GM19397 (cell line): ENCODE results near the gene MSI2.
A peak's percentile ranks its signal among the peaks of the same experiment; 100 is the strongest.

Experiments
- ATAC-seq: cut with Tn5 transposase; IDR thresholded peaks from one replicate; pipeline ENCODE4 v1.9.1; 2021; ENCODE audit warnings: mild to moderate bottlenecking, moderate library complexity; ENCODE audit not compliant: unreplicated experiment

MSI2 gene

DNA sequence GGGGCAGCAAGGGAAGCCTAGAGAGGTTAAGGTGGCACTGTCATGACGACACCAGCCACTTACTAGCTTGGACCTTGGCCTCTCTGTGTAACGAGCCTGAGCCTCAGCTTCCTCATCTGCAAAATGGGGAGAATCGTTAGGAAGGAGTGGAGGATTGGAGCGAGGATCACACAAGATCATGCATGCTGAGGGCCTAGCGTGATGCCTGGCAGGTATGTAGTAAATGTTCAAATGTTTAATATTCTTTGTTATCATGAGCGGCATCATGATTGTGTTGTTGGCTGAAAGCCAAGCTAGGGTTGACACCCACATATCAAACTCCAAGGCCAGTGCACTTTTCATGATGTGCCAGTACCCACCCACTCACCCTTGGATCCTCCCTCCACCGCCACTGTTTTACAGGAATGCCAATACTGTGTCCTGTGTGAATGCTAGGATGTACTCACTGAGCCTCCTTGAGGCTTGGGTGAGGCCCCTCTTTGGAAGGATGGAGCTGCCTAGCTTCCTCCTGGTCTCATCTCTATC is 192.5 kb downstream of the MSI2 start:
- no peak for ATAC-seq

DNA sequence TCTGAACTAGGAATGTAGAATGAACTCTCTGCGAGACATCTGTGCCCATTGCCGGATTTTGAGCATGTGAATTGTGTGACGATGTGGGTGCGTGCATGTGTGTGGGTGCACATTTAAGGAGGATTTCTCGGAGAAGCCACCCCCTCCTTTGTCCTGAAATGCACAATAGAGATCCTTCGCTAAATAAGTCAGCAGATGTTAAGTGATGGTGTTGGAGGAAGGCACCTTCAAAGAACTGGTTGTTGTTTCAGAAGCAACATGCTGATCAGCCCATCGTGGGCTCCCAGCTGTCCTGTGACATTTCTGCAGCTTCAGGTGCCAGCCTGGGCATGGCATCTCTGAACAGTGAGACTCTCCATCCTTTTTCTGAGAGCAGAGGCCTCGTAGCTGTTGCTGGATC is 194.9 kb downstream of the MSI2 start:
- no peak for ATAC-seq

- ATAC-seq: no peak
These were observed 195.3 kb downstream of the MSI2 start for GRCh38 chr17:57451643-57452042.

DNA sequence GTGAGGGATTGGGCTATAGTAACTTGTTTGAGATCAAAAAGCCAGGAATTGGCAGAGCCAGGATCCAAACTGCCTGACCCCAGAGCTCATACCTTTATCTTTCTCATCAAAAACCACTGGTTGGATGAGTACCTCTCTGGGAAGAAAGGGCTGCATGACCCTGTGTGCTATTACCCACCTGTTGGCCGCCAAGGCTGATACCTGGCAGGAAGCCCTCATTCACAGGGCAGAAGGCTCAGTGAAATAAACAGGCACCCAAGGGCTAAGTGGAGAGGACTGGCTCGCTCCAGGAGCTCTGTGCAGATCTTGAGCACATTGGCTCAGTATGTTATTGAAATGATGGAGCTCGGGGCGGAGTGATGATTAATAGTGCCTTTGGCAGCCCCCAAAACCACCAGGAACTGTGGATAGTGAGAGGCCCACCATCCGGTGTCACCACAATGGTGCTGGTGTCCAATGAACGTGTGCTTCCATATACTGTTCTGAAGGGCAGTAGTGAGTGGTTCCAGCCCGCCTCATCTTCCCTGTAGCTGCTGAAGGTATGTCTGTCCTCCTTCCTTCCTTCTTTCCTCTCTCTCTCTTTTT is 197.6 kb downstream of the MSI2 start:
- ATAC-seq: no peak

GRCh38 chr17:57454729-57455062 is 198.4 kb downstream of the MSI2 start:
- no peak for ATAC-seq

GRCh38 chr17:57455063-57455914 is 199.0 kb downstream of the MSI2 start:
- peak; percentile 73 for ATAC-seq

GRCh38 chr17:57456622-57457021 is 200.3 kb downstream of the MSI2 start:
- no peak for ATAC-seq

DNA sequence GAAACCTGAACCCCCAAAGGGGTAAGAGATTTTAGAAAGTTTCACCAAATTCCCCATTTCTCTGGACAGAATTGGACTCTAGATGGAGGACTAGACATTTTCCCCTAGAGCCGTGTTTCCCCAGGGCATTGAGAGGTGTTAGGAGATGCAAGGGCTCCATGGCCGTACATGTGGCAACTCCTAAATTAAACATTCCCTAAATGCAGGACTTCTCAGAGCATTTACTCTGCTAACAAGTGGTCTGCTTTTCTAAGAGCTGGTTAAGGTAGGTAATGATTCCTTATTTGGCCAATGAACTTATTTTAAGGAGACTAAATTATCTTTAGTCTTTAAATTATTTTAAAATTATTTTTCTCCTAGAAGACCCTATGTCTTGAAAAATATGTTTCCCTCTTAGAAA is 200.9 kb downstream of the MSI2 start:
- ATAC-seq: no peak

DNA sequence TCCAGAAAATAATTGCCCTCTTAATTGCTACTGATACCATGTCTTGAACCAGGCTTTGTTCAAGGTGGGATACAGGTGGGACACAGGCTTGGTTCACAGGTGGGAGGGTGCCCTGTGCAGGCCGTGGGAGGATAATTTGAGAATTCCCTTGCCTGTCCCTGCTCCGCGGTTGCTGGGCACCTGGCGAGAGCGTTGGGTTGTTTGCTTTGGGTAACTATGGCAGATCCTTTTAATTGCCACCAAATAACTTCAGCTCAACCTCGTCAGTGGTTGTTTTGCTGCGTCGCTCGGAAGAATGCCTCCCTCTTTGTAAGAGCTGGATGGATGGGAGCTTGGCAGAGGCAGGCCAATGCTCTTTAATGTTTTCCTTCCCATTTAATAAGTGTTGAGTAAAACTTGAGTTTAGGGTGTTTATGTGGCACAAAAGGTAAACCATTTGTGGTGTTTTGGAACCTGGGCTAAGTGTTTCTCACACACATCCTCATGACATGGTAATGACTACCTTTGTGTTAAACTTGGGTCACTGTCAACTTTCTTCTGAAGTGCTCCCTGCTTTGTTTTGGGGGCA is 202.5 kb downstream of the MSI2 start:
- ATAC-seq: no peak

DNA sequence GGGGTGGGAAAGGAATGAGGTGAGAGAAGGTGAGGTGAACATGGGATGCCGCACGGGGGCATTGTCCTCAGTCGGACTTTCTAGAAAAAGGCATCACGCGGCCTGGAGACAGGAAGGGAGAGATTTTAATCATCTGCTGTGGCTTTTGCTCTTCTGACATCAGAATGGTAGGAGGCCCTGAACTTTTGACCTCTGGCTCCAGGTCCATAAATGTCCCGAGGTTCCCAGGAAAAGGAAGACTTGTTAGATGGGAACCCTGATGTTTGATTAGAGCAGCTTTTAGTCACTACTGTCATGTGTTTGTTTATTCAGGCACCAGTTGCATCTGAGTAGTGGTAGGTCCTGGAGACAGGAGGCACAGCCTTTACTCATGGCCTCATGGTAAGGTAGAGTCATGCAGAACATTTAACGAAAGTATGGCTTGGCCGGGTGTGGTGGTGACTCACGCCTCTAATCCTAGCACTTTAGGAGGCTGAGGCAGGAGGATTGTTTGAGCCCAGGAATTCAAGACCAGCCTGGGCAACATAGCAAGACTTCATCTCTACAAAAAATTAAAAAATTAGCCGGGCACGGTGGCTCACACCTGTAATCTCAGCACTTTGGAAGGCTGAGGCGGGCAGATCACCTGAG is 203.1 kb downstream of the MSI2 start:
- no peak for ATAC-seq

- ATAC-seq: no peak
These were observed 204.8 kb downstream of the MSI2 start for GRCh38 chr17:57461082-57461481.

GRCh38 chr17:57462007-57462579 is 205.8 kb downstream of the MSI2 start:
- ATAC-seq: no peak

- ATAC-seq: peak; percentile 82
These were observed 207.0 kb downstream of the MSI2 start for GRCh38 chr17:57463103-57463885.

GRCh38 chr17:57464191-57464864 is 208.0 kb downstream of the MSI2 start:
- no peak for ATAC-seq

- no peak for ATAC-seq
These were observed 209.3 kb downstream of the MSI2 start for GRCh38 chr17:57465610-57466009.

DNA sequence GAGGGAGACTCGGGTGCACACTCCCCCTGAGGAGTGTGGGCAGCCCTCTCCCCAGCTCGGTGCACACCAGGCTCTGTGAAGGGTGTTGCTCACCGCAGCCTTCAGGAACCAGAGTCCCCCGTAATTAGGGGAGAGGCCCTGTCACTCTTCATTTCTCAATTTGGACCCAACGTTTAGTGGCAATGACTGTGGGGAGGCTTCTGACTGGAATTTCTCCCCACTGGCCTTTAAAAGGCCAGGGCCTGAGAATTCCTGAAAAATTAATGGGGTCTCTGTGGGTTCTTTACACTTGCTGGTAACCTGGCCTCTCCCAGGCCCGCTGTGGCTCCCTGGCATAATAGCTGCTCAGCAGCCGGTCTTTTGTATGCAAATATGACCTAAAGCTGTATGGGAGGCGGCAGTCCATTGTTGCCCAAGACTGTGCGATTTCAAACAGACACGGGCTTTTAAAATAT is 209.7 kb downstream of the MSI2 start:
- no peak for ATAC-seq

DNA sequence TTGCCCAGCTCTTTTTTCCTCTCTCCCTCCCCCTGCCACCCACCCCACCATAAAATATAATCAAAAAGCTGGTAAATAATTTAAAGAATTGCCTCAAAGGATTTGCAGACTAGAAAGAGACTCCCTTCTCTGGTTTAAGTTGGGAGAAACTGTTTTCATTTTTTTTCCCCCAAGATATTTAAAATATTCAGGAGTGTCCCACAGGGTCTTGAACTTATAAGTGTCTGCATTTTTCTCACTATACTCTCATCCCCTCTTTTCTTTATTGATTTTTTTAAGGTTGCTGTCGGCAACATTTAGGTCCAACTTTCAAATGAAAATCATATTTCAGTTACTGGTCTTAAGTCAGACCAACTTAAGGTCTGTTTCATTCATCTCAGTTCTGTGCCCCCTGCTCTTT is 210.2 kb downstream of the MSI2 start:
- no peak for ATAC-seq

DNA sequence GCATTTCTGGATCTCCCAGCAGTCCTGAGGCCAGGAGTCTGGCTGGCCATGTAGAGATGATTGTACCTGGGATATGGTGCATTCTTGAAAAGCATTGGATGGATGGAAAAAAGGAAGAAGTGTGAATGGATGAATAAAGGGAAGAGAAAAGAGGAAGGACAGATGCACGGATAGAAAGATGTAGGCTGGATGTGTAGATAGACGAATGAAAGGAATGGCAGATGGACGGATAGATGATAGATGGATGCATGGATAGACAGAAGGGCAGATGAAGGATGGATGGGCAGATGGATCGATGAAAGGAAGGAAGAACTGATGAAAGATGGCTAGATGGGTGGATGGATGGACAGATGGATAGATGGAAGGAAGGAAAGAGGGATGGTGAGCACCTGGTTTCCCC is 210.9 kb downstream of the MSI2 start:
- ATAC-seq: no peak

- ATAC-seq: no peak
These were observed 211.5 kb downstream of the MSI2 start for GRCh38 chr17:57467801-57468200.
